BJ (cell line): ENCODE data around the gene SETD1B. TPM values are rescaled to one million over a fixed set of nuclear protein-coding genes. Genes with fewer than 3 reads are reported as not detected.

Experiments used
- CTCF ChIA-PET: fragments of 350-600 bp; formaldehyde crosslinking; extraction: SDS; loops from one replicate; lab custom pipeline; 2021; ENCODE audit warnings: antibody characterized with exemption, inconsistent platforms; lab: Yijun Ruan, JAX
- POLR2A ChIA-PET: fragments of 300-600 bp; sonication (Branson Sonifier 250); formaldehyde crosslinking; extraction: SDS; loops from one replicate; lab custom pipeline; 2021; ENCODE audit warnings: antibody characterized with exemption; lab: Charles Lee
- DNase-seq: peaks from one replicate; pipeline ENCODE4 v3.0.0-alpha.2; 2011; ENCODE audit warnings: low read depth
- H3K27me3 ChIP-seq: 2 replicates; pipeline ENCODE4 v1.6.0; 2011; ENCODE audit warnings: low read length; ENCODE audit not compliant: control insufficient read depth, insufficient read depth
- H3K36me3 ChIP-seq: 2 replicates; pipeline ENCODE4 v1.5.1; 2011; ENCODE audit warnings: low read length; ENCODE audit not compliant: control insufficient read depth, insufficient read depth
- H3K4me3 ChIP-seq: 2 replicates; pipeline ENCODE4 v1.5.1; 2011; ENCODE audit warnings: low read depth, mild to moderate bottlenecking, control low read depth, low read length
- CTCF ChIP-seq: IDR thresholded peaks from 2 replicates; pipeline ENCODE4 v1.5.1; 2011; ENCODE audit warnings: low read depth, mild to moderate bottlenecking, control low read depth, inconsistent platforms, low read length, moderate library complexity; ENCODE audit not compliant: insufficient read depth
- polyA plus RNA-seq: library from polyadenylated mRNA; depleted of rRNA; stranded (reverse); fragments of >200 nt; gene quantifications from 2 replicates; pipeline ENCODE4 v1.2.3, GENCODE V29; 2011

The SETD1B gene
- polyA plus RNA-seq, 1 experiment = 0.85 TPM

GRCh38 chr12:121764808-121765207, 39.0 kb upstream of the SETD1B start:
- ChIA-PET POLR2A (no interaction called here), CTCF (interaction anchor here (2.3 to 3.3 kb wide), 3 partner anchors 9 to 67 kb away, joined by 10 to 20 read pairs (median 12); partner anchors contain the start of gene RHOF)
- DNase-seq = no peak
- Histone ChIP-seq H3K36me3 (no peaks in the 10 kb centered on the region; the same call in 1 of the 2 replicates), H3K27me3 (no peaks in the 10 kb centered on the region), H3K4me3 (no peak overlapping the region)
- TF ChIP-seq CTCF = no peak

- CTCF ChIA-PET = interaction anchor here (0.8 to 3.3 kb wide), 5 partner anchors 8 to 68 kb away, joined by 3 to 20 read pairs (median 10); partner anchors contain the start of gene RHOF
- Histone ChIP-seq H3K4me3 (no peak overlapping the region), H3K36me3 (no peaks in the 10 kb centered on the region; the same call in 1 of the 2 replicates), H3K27me3 (no peaks in the 10 kb centered on the region)
- DNase-seq = peak; percentile 70
- POLR2A ChIA-PET = no interaction called here
- no peak for TF ChIP-seq CTCF
Measured at GRCh38 chr12:121765573-121765972, 38.2 kb upstream of the SETD1B start.

- no peak for DNase-seq
- no peak for TF ChIP-seq CTCF
- CTCF ChIA-PET = interaction anchor here (0.8 to 3.2 kb wide), 5 partner anchors 10 to 28 kb away, joined by 3 to 17 read pairs (median 12); partner anchors contain the start of gene RHOF
- Histone ChIP-seq H3K36me3 (no peaks in the 10 kb centered on the region; the same call in 1 of the 2 replicates), H3K27me3 (no peaks in the 10 kb centered on the region), H3K4me3 (no peak overlapping the region)
- POLR2A ChIA-PET = no interaction called here
Measured at GRCh38 chr12:121766290-121767039, 37.3 kb upstream of the SETD1B start.

- Histone ChIP-seq H3K4me3 (0 out of 2 replicates have a peak overlapping the region, but pooled peaks have one; percentile 7), H3K36me3 (no peaks in the 10 kb centered on the region; the same call in 1 of the 2 replicates), H3K27me3 (no peaks in the 10 kb centered on the region)
- no peak for TF ChIP-seq CTCF
- ChIA-PET CTCF (interaction anchor here (0.6 to 2.0 kb wide), 7 partner anchors 9 to 76 kb away, joined by 3 to 17 read pairs (median 3); partner anchors contain the start of gene RHOF), POLR2A (interaction anchor here (0.5 kb wide), 1 partner anchor 43 kb away, joined by 3 read pairs; no protein-coding TSS in a partner anchor)
- DNase-seq = no peak
Measured at GRCh38 chr12:121767525-121768016, 36.2 kb upstream of the SETD1B start.

GRCh38 chr12:121769297-121769830, 34.4 kb upstream of the SETD1B start:
- TF ChIP-seq CTCF = no peak
- Histone ChIP-seq H3K27me3 (no peaks in the 10 kb centered on the region), H3K4me3 (no peak overlapping the region), H3K36me3 (no peaks in the 10 kb centered on the region; the same call in 1 of the 2 replicates)
- DNase-seq = no peak
- CTCF ChIA-PET = interaction anchor here (1.2 kb wide), 1 partner anchor 25 kb away, joined by 14 read pairs; the partner anchor contains the start of gene RHOF
- POLR2A ChIA-PET = no interaction called here
